ENCODE measurements around the gene TBX6. TPM values are rescaled to one million over a fixed set of nuclear protein-coding genes. Genes with fewer than 3 reads are reported as not detected.

TBX6 gene
- total and polyA plus RNA-seq, 2 donors (not counting 3 experiments of a cell fraction or from before 2014, with no cell fraction given): 0.40 to 0.60 TPM

DNA sequence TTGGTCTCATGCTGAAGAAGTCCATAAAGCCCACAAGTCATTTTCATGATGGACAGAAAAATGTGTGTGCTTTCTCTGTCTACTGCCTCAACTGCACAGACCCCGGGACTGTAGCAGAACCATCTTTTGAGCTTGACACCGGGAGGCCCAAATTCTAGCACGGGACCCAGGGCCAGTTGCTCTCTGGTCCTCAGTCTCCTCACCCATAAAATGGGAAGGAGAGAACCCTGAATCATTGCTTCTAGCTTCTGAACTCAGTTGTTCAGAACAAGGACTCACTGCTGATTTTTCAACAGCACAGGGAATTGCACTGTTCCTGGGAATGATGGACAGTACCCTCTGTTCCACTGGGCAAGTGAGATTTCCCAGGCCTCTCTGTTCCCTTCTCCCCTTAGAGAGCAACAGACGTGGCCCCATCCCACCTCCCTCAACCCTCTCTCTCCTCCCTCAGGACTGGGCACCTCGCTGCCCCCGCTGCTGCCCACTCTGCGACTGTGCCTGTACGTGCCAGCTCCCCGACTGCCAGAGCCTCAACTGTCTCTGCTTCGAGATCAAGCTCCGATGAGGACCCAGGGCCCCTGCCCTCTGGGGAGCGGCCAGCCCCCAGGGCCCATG is 28.3 kb downstream of the TBX6 start:
- peaks cover 6 to 8% of the 10 kb centered on the region in 2 experiments for H3K36me3 ChIP-seq (ENCODE audit: control insufficient read depth in 2 of 2, extremely low read depth in 1 of 2, insufficient read depth in 2 of 2, low read length in 2 of 2)
- peak overlapping the region; percentile 63 for H3K9ac ChIP-seq (replicated peaks; ENCODE audit: extremely low read depth, insufficient read depth, low read length)
- H3K9me3 ChIP-seq (replicated peaks; ENCODE audit: control insufficient read depth, insufficient read depth, low read length): no peaks in the 10 kb centered on the region
- peaks cover 29% of the 10 kb centered on the region for H3K4me1 ChIP-seq (ENCODE audit: control insufficient read depth, extremely low read depth, insufficient read depth, low read length)
- dilution Hi-C loops (cut with MboI; ENCODE audit: extremely low pct_ligation_motif_present, low sequenced_read_pairs): no loop called here
- no peak for DNase-seq (ENCODE audit: low read depth, low spot score)
- H2AFZ ChIP-seq (ENCODE audit: low read depth, low read length): peak overlapping the region; percentile 38
- H3K79me2 ChIP-seq (ENCODE audit: control insufficient read depth, insufficient read depth, low read length): peaks cover 24% of the 10 kb centered on the region
- H3K27ac ChIP-seq (ENCODE audit: insufficient read depth, low read depth, low read length): peak overlapping the region; percentile 71
- no peaks in the 10 kb centered on the region for H3K9me1 ChIP-seq (replicated peaks; ENCODE audit: control insufficient read depth, extremely low read depth, insufficient read depth, low read length)
- intact Hi-C loops (cut with micrococcal nuclease): no loop called here
- TF ChIP-seq POLR2A (IDR thresholded peaks at IDR 0.05; ENCODE audit: low read depth, low read length) (no peak), POLR2AphosphoS5 (IDR thresholded peaks at IDR 0.05; ENCODE audit: insufficient read depth, low read depth, low read length) (no peak), MYC (IDR thresholded peaks at IDR 0.05; ENCODE audit: low read depth, low read length) (no peak), FOS (IDR thresholded peaks at IDR 0.05; ENCODE audit: borderline replicate concordance, insufficient read depth, low read length) (no peak), EZH2 (IDR thresholded peaks at IDR 0.05; ENCODE audit: borderline replicate concordance, low read depth, low read length, severe bottlenecking) (no peak), JUN (IDR thresholded peaks at IDR 0.05; ENCODE audit: borderline replicate concordance, insufficient read depth, insufficient read length, low read depth) (no peak), GATA2 (IDR thresholded peaks at IDR 0.05; ENCODE audit: insufficient read depth, insufficient read length, low read depth, low read length) (no peak)
- TF ChIP-seq, protein P1, sequence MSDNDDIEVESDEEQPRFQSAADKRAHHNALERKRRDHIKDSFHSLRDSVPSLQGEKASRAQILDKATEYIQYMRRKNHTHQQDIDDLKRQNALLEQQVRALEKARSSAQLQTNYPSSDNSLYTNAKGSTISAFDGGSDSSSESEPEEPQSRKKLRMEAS (IDR thresholded peaks at IDR 0.05; ENCODE audit: insufficient read depth, insufficient read length): no peak
- TF ChIP-seq, protein P2, sequence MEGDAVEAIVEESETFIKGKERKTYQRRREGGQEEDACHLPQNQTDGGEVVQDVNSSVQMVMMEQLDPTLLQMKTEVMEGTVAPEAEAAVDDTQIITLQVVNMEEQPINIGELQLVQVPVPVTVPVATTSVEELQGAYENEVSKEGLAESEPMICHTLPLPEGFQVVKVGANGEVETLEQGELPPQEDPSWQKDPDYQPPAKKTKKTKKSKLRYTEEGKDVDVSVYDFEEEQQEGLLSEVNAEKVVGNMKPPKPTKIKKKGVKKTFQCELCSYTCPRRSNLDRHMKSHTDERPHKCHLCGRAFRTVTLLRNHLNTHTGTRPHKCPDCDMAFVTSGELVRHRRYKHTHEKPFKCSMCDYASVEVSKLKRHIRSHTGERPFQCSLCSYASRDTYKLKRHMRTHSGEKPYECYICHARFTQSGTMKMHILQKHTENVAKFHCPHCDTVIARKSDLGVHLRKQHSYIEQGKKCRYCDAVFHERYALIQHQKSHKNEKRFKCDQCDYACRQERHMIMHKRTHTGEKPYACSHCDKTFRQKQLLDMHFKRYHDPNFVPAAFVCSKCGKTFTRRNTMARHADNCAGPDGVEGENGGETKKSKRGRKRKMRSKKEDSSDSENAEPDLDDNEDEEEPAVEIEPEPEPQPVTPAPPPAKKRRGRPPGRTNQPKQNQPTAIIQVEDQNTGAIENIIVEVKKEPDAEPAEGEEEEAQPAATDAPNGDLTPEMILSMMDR (IDR thresholded peaks at IDR 0.05; ENCODE audit: extremely low read depth in 1 of 2, insufficient read depth in 1 of 2, low read depth in 1 of 2, low read length in 2 of 2): no peak
- FAIRE-seq: no peak
- no TSS peak for BruUV-seq (replicated peaks)
- no peak overlapping the region for H3K4me2 ChIP-seq (ENCODE audit: insufficient read depth, low read length)
- H4K20me1 ChIP-seq (replicated peaks; ENCODE audit: control insufficient read depth, extremely low read depth, insufficient read depth, low read length): no peaks in the 10 kb centered on the region
- no peaks in the 10 kb centered on the region for H3K27me3 ChIP-seq (ENCODE audit: control insufficient read depth in 2 of 2, insufficient read depth in 2 of 2, low read length in 2 of 2)
- no peak overlapping the region for H3K4me3 ChIP-seq (replicated peaks in 1 of 3; ENCODE audit: insufficient read depth in 1 of 3, low read depth in 1 of 3, low read length in 3 of 3)
- POLR2A ChIA-PET: interaction anchor here (0.6 kb wide), 1 partner anchor 29 kb away, joined by 3 read pairs; no protein-coding TSS in a partner anchor
- CTCF ChIA-PET: interaction anchor here (1.6 to 4.5 kb wide), 3 partner anchors 7 to 29 kb away, joined by 4 to 53 read pairs (median 28); partner anchors contain the start of gene TBX6
